ENCODE measurements around the gene GGA1. TPM values are rescaled to one million over a fixed set of nuclear protein-coding genes. Genes with fewer than 3 reads are reported as not detected.

Gene GGA1
- total RNA-seq, 1 donor from 2014 or later, result 32.0 TPM

- Mint-ChIP-seq H3K36me3 (ENCODE audit: low read depth) (peaks cover 24% of the 10 kb centered on the region), H3K27me3 (ENCODE audit: low read depth) (no peaks in the 10 kb centered on the region), H3K4me3 (ENCODE audit: unreplicated experiment) (no peak overlapping the region), H3K9me3 (ENCODE audit: low read depth) (no peaks in the 10 kb centered on the region), H3K27ac (ENCODE audit: unreplicated experiment) (peak overlapping the region; percentile 75), H3K4me1 (ENCODE audit: low read depth) (peaks cover 68% of the 10 kb centered on the region)
- no peak for DNase-seq (ENCODE audit: low spot score)
- no peak for TF ChIP-seq CTCF (IDR thresholded peaks at IDR 0.05)
Observed at GRCh38 chr22:37565830-37566229, 42.8 kb upstream of the GGA1 start.

DNA sequence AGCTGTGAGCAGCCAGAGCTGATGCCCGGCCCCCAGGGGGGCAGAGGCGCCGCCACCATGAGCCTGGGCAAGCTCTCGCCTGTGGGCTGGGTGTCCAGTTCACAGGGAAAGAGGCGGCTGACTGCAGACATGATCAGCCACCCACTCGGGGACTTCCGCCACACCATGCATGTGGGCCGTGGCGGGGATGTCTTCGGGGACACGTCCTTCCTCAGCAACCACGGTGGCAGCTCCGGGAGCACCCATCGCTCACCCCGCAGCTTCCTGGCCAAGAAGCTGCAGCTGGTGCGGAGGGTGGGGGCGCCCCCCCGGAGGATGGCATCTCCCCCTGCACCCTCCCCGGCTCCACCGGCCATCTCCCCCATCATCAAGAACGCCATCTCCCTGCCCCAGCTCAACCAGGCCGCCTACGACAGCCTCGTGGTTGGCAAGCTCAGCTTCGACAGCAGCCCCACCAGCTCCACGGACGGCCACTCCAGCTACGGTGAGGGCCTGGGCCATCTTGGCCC, 42.3 kb upstream of the GGA1 start:
- H3K9me3 Mint-ChIP-seq (ENCODE audit: low read depth), result no peaks in the 10 kb centered on the region
- TF ChIP-seq CTCF (IDR thresholded peaks at IDR 0.05), result no peak
- no peak for DNase-seq (ENCODE audit: low spot score)
- no peaks in the 10 kb centered on the region for H3K27me3 Mint-ChIP-seq (ENCODE audit: low read depth)
- peaks cover 24% of the 10 kb centered on the region for H3K36me3 Mint-ChIP-seq (ENCODE audit: low read depth)
- H3K4me1 Mint-ChIP-seq (ENCODE audit: low read depth), result peaks cover 71% of the 10 kb centered on the region
- no peak overlapping the region for H3K4me3 Mint-ChIP-seq (ENCODE audit: unreplicated experiment)
- no peak overlapping the region for H3K27ac Mint-ChIP-seq (ENCODE audit: unreplicated experiment)

- Mint-ChIP-seq H3K27ac (ENCODE audit: unreplicated experiment) (peak overlapping the region; percentile 66), H3K27me3 (ENCODE audit: low read depth) (no peaks in the 10 kb centered on the region), H3K4me1 (ENCODE audit: low read depth) (peaks cover 69% of the 10 kb centered on the region), H3K36me3 (ENCODE audit: low read depth) (peaks cover 22% of the 10 kb centered on the region), H3K9me3 (ENCODE audit: low read depth) (no peaks in the 10 kb centered on the region), H3K4me3 (ENCODE audit: unreplicated experiment) (no peak overlapping the region)
- no peak for DNase-seq (ENCODE audit: low spot score)
- peak; percentile 89 for TF ChIP-seq CTCF (IDR thresholded peaks at IDR 0.05)
Observed at GRCh38 chr22:37566903-37567798, 41.5 kb upstream of the GGA1 start.

- H3K4me1 Mint-ChIP-seq (ENCODE audit: low read depth), result peaks cover 60% of the 10 kb centered on the region
- H3K27ac Mint-ChIP-seq (ENCODE audit: unreplicated experiment), result no peak overlapping the region
- no peak overlapping the region for H3K4me3 Mint-ChIP-seq (ENCODE audit: unreplicated experiment)
- DNase-seq (ENCODE audit: low spot score), result no peak
- TF ChIP-seq CTCF (IDR thresholded peaks at IDR 0.05), result no peak
- H3K9me3 Mint-ChIP-seq (ENCODE audit: low read depth), result no peaks in the 10 kb centered on the region
- peaks cover 22% of the 10 kb centered on the region for H3K36me3 Mint-ChIP-seq (ENCODE audit: low read depth)
- H3K27me3 Mint-ChIP-seq (ENCODE audit: low read depth), result no peaks in the 10 kb centered on the region
Observed at GRCh38 chr22:37568012-37568411, 40.6 kb upstream of the GGA1 start.

DNA sequence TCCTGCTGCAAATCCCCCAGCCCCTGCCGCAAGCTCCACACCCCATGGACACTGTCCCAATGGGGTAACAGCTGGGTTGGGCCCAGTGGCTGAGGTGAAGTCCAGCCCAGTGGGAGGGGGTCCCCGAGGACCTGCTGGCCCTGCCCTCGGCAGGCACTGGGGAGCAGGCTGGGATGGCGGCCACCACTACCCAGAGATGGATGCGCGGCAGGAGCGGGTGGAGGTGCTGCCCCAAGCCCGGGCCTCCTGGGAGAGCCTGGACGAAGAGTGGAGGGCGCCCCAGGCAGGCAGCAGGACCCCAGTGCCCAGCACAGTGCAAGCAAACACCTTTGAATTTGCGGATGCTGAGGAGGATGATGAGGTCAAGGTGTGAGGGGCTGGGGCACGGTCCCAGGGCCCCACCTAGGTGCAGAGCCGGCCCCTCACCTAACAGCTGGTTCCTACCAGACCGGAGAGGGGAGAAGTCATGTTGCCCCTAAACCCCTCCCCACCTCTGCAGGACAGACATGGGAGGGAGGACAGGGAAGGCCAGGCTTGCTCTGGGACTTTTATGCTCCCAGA, 40.1 kb upstream of the GGA1 start:
- peaks cover 20% of the 10 kb centered on the region for H3K36me3 Mint-ChIP-seq (ENCODE audit: low read depth)
- H3K27ac Mint-ChIP-seq (ENCODE audit: unreplicated experiment), result no peak overlapping the region
- H3K4me3 Mint-ChIP-seq (ENCODE audit: unreplicated experiment), result no peak overlapping the region
- peaks cover 57% of the 10 kb centered on the region for H3K4me1 Mint-ChIP-seq (ENCODE audit: low read depth)
- no peaks in the 10 kb centered on the region for H3K27me3 Mint-ChIP-seq (ENCODE audit: low read depth)
- no peak for DNase-seq (ENCODE audit: low spot score)
- no peaks in the 10 kb centered on the region for H3K9me3 Mint-ChIP-seq (ENCODE audit: low read depth)
- TF ChIP-seq CTCF (IDR thresholded peaks at IDR 0.05), result no peak

Measured in chondrocyte (in vitro differentiated cells).